SU-DHL-6 (cell line): Measurements from ENCODE around the gene ZNF202.

ENCODE experiments used
- H2AFZ ChIP-seq: fragments of 200-600 bp; sonication (generic); 2 replicates; pipeline ENCODE4 v1.6.1; 2014; ENCODE audit warnings: low read depth, mild to moderate bottlenecking, moderate library complexity, mixed read lengths, antibody characterized with exemption, low read length; ENCODE audit not compliant: severe bottlenecking
- H3F3A ChIP-seq: fragments of 200-600 bp; shearing (Covaris generic); 2 replicates; pipeline ENCODE4 v1.6.0; 2016; ENCODE audit warnings: antibody characterized with exemption, mild to moderate bottlenecking; ENCODE audit not compliant: insufficient read depth
- H3K27ac ChIP-seq: fragments of 200-600 bp; sonication (generic); 2 replicates; pipeline ENCODE4 v1.5.1; 2016; ENCODE audit warnings: low read depth, mild to moderate bottlenecking, low read length, moderate library complexity, mixed read lengths
- H3K27me3 ChIP-seq: fragments of 200-600 bp; sonication (generic), shearing (Covaris generic); 2 replicates; pipeline ENCODE4 v1.6.0; 2014; ENCODE audit warnings: mild to moderate bottlenecking, low read length
- H3K36me3 ChIP-seq: fragments of 200-600 bp; sonication (generic); 2 replicates; pipeline ENCODE4 v1.6.1; 2014; ENCODE audit warnings: mild to moderate bottlenecking, low read length, mixed read lengths
- H3K4me2 ChIP-seq: fragments of 300-600, 200-600 bp; shearing (Covaris generic), sonication (generic); 2 replicates; pipeline ENCODE4 v1.6.0; 2014; ENCODE audit warnings: low read length, low read depth, mild to moderate bottlenecking; ENCODE audit not compliant: poor library complexity, severe bottlenecking
- H3K4me3 ChIP-seq: fragments of 200-600 bp; sonication (generic); 2 replicates; pipeline ENCODE4 v1.5.1; 2014; ENCODE audit warnings: antibody characterized with exemption, low read length, mild to moderate bottlenecking, mixed read lengths; ENCODE audit not compliant: insufficient read depth, poor library complexity, severe bottlenecking
- H3K79me2 ChIP-seq: fragments of 200-600 bp; sonication (generic); 2 replicates; pipeline ENCODE4 v1.6.1; 2014; ENCODE audit warnings: mild to moderate bottlenecking, low read length, moderate library complexity; ENCODE audit not compliant: insufficient read depth
- H3K9ac ChIP-seq: fragments of 200-600 bp; sonication (generic); 2 replicates; pipeline ENCODE4 v1.7.0; 2014; ENCODE audit warnings: mild to moderate bottlenecking, low read length
- H3K9me2 ChIP-seq: fragments of 200-600 bp; sonication (generic); replicated peaks from 2 replicates; pipeline ENCODE4 v1.6.1; 2014; ENCODE audit warnings: low read length; ENCODE audit not compliant: insufficient read depth
- H3K9me3 ChIP-seq: fragments of 200-600 bp; sonication (generic); 2 replicates; pipeline ENCODE4 v1.6.1; 2014; ENCODE audit warnings: low read length, mixed read lengths; ENCODE audit not compliant: insufficient read depth
- H4K20me1 ChIP-seq: fragments of 200-600 bp; sonication (generic); 2 replicates; pipeline ENCODE4 v1.6.1; 2014; ENCODE audit warnings: low read depth, mild to moderate bottlenecking, antibody characterized with exemption, low read length, moderate library complexity, mixed read lengths
- EZH2phosphoT487 ChIP-seq: fragments of 200-600 bp; sonication (generic), shearing (Covaris generic); conservative IDR thresholded peaks from 2 replicates; pipeline ENCODE4 v1.6.1; 2018; ENCODE audit warnings: mild to moderate bottlenecking, antibody characterized with exemption, low read length, moderate library complexity, mixed read lengths
- TF ChIP-seq, protein P1 (sequence below): fragments of 200-600 bp; sonication (generic); IDR thresholded peaks from one replicate; pipeline ENCODE4 v1.5.1; 2017; ENCODE audit warnings: antibody characterized with exemption, mild to moderate bottlenecking, low read length, moderate library complexity; ENCODE audit not compliant: insufficient read depth, poor library complexity, severe bottlenecking

The ZNF202 gene

DNA sequence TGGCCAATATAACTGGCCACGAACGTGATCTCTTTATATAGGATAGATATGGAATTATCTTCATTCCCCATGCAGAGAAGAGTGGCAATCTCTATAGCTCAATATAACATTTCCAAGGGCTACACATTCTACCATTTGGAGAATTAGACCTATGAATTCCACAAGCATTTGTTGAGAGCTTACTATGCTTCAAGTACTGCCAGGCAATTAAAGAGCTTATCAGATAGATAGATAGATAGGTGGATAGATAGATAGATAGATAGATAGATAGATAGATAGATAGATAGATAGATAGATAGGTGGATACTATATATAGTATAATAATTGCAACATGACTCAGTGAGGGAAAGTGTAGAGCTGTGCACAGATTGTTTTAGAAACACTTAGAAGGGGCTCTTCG is 14.4 kb upstream of the ZNF202 start:
- Histone ChIP-seq H3K9ac (no peak overlapping the region), H3K36me3 (no peaks in the 10 kb centered on the region), H2AFZ (no peak overlapping the region), H3K4me3 (no peak overlapping the region), H3K27ac (no peak overlapping the region), H3K9me3 (no peaks in the 10 kb centered on the region), H3F3A (no peaks in the 10 kb centered on the region), H3K4me2 (no peak overlapping the region), H3K9me2 (no peaks in the 10 kb centered on the region), H4K20me1 (no peaks in the 10 kb centered on the region), H3K79me2 (no peaks in the 10 kb centered on the region), H3K27me3 (peaks cover 2% of the 10 kb centered on the region; the same call in 1 of the 2 replicates)
- TF ChIP-seq, protein P1, sequence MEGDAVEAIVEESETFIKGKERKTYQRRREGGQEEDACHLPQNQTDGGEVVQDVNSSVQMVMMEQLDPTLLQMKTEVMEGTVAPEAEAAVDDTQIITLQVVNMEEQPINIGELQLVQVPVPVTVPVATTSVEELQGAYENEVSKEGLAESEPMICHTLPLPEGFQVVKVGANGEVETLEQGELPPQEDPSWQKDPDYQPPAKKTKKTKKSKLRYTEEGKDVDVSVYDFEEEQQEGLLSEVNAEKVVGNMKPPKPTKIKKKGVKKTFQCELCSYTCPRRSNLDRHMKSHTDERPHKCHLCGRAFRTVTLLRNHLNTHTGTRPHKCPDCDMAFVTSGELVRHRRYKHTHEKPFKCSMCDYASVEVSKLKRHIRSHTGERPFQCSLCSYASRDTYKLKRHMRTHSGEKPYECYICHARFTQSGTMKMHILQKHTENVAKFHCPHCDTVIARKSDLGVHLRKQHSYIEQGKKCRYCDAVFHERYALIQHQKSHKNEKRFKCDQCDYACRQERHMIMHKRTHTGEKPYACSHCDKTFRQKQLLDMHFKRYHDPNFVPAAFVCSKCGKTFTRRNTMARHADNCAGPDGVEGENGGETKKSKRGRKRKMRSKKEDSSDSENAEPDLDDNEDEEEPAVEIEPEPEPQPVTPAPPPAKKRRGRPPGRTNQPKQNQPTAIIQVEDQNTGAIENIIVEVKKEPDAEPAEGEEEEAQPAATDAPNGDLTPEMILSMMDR = no peak
- no peak for TF ChIP-seq EZH2phosphoT487

GRCh38 chr11:123755344-123755743 is 13.9 kb upstream of the ZNF202 start:
- no peaks in the 10 kb centered on the region for H3K79me2 ChIP-seq
- H3K9ac ChIP-seq = no peak overlapping the region
- no peaks in the 10 kb centered on the region for H4K20me1 ChIP-seq
- H3F3A ChIP-seq = no peaks in the 10 kb centered on the region
- H2AFZ ChIP-seq = no peak overlapping the region
- no peaks in the 10 kb centered on the region for H3K9me3 ChIP-seq
- TF ChIP-seq, protein P1 = no peak
- no peak for TF ChIP-seq EZH2phosphoT487
- no peak overlapping the region for H3K4me2 ChIP-seq
- H3K27me3 ChIP-seq = peaks cover 2% of the 10 kb centered on the region; the same call in 1 of the 2 replicates
- no peaks in the 10 kb centered on the region for H3K36me3 ChIP-seq
- no peaks in the 10 kb centered on the region for H3K9me2 ChIP-seq
- no peak overlapping the region for H3K4me3 ChIP-seq
- H3K27ac ChIP-seq = no peak overlapping the region

GRCh38 chr11:123754101-123754568 is 12.7 kb upstream of the ZNF202 start, which contains the start of gene OR6X1:
OR6X1 (minus strand) TSS chr11:123754518; CDS start chr11:123754518, 0 bp downstream.
- Histone ChIP-seq H3K79me2 (no peaks in the 10 kb centered on the region), H3K4me2 (no peak within 1 kb of the TSS), H2AFZ (no peak within 1 kb of the TSS), H3K9me2 (no peaks in the 10 kb centered on the region), H3K27ac (no peak within 1 kb of the TSS), H3K27me3 (peaks cover 2% of the 10 kb centered on the region; the same call in 1 of the 2 replicates), H3K9me3 (no peaks in the 10 kb centered on the region), H3K9ac (no peak within 1 kb of the TSS), H3F3A (no peaks in the 10 kb centered on the region), H4K20me1 (no peaks in the 10 kb centered on the region), H3K4me3 (no peak within 1 kb of the TSS), H3K36me3 (no peaks in the 10 kb centered on the region)
- no peak for TF ChIP-seq EZH2phosphoT487
- TF ChIP-seq, protein P1 = no peak
